ENCODE data around the gene GMDS.

GMDS gene

GRCh38 chr6:1594445-1595200 is 650.8 kb downstream of the GMDS start:
- no peak for DNase-seq

DNA sequence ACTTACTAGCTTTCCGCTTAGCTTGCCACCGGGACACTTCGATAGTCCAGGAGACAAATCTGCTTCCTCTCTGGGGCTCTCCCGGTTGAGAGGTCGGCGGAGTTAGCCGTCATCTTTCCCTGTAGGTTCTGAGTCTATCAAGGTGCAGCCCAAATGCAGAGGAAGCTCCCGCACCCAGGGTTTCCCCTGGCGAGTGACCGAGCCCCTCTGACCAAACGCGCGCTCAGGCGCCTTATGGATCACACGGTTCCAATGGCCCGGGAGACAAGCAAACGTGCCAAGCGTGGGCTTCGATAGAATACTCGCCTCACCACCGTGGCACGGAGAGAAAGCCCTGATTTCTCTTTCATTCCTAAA is 651.5 kb downstream of the GMDS start:
- DNase-seq = no peak

GRCh38 chr6:1593286-1593957 is 652.0 kb downstream of the GMDS start:
- DNase-seq = no peak

DNA sequence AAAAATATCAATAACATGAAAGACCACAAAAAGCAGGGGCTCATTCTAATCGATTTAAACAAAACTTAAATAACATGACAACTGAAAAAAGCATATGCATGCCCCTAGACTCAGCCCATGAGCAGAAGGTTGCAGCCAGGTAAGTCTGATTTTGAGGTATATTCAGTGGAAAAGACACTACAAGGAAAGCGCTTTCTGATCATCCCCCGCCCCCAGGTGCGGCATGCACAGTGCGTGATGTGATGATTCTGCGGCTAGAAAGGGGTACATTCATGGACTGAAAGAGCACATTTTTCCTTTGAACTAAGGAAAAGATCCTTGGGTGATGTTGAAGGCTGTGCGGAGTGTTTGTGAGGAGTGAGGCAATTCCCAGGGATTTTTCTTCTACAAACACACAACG is 652.6 kb downstream of the GMDS start:
- no peak for DNase-seq

GRCh38 chr6:1591926-1592325 is 653.5 kb downstream of the GMDS start:
- no peak for DNase-seq

DNA sequence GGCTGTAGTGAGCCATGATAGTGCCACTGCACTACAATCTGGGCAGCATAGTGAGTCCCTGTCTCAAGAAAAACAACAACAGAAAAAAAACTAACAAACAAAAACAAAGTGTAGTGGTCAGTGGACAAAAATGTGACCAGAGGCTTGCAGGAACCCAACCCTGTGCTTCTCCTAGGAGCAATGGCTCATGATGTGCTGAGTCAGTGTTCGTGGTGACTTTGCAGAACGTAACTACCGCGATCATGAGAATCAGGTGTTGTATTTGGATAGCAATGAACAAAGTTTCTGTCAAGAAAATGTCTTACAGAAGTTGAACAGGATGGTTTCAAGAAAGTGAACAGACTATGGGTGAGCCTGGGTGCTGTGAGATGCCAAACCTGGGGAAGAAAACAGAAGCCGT is 654.2 kb downstream of the GMDS start:
- no peak for DNase-seq

- DNase-seq = no peak
Observed at GRCh38 chr6:1590580-1590979, 654.8 kb downstream of the GMDS start.

DNA sequence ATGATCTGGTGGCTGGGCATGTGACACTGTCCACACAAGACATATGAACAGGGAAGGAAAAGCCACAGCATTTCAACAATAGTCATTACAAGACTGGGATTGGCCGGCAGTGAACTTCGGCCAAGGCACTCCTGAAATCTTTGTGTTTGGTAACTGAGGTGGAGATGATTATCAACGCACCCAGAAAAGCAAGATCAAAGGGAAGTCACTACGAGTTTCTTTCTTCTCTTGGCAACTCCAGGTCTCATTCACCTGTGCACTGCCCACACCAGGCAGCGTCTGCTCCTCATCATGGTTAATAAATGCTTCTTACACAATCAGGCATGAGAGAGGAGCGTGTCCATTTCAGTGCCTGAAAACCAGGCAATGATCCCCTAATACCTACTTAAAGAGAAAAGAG is 656.2 kb downstream of the GMDS start:
- no peak for DNase-seq

GRCh38 chr6:1587977-1588376 is 657.4 kb downstream of the GMDS start:
- DNase-seq = no peak

DNA sequence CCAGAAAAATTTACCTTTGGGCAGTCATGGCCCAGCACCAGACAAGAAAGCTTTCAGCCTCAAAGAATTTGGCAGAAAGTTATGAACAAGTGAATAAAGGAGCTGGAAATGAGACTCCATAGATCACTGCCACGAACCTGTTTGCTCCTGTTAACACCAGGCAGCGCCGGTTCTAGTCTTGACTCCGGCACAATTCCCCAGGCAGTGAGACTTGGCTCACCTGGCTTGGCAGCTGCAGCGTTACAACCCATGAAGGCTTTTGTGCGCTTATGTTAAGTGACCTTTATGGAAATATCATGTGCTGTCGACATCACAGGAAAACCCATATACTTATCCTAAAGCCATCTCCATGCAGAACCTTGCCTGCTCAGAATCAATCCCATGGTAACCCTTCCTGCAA is 657.9 kb downstream of the GMDS start:
- DNase-seq = no peak

DNA sequence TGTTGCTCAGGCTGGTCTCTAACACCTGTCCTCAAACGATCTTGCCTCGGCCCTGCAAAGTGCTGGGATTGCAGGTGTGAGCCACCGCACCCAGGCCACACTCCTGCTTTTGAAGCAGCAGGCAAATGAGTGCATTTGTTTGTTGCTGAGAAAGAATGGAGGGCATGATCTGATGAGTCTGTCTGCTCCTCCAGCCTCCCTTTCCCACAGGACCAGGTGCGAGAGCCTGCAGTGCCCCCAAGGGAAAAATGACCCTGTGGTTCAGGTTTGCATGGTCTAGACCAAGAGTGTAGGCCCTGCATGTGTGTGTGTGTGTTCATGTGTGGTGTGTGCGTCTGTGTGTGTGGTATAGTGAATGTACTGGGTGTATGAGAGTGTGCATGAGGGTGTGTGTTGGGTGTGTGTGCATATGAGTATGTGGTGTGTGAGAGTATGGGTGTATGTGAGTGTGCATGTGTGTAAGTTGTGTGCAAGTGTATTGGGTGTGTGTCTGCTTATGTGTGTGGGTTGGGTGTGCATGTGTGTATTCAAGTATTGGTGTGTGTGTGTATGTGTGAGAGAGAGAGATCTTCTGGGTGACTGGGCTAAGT is 658.4 kb downstream of the GMDS start:
- DNase-seq = no peak

- DNase-seq = no peak
Observed at GRCh38 chr6:1586256-1586655, 659.1 kb downstream of the GMDS start.

DNA sequence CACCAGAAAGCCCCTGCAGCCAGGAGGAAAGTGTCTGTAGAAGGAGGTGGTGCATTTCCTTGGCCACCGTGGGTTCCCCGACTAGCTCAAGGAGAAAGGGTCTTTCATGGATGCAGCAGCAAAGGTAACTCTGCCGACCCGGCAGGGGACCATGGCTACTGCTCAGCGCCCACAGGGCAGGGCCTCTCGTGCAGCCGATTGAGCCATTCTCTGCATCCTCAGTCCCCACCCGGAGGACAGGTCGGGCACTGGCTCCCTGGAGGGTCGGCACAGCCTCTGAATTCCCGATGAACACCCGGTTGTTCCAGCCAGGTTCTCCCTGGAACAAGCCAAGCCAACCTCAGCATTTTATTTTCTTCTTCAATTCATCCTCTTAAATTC is 659.7 kb downstream of the GMDS start:
- DNase-seq = no peak

- DNase-seq = no peak
Observed at GRCh38 chr6:1584996-1585668, 660.3 kb downstream of the GMDS start.

- no peak for DNase-seq
Observed at GRCh38 chr6:1584146-1584545, 661.3 kb downstream of the GMDS start.

GRCh38 chr6:1581120-1581991 is 664.0 kb downstream of the GMDS start:
- no peak for DNase-seq

DNA sequence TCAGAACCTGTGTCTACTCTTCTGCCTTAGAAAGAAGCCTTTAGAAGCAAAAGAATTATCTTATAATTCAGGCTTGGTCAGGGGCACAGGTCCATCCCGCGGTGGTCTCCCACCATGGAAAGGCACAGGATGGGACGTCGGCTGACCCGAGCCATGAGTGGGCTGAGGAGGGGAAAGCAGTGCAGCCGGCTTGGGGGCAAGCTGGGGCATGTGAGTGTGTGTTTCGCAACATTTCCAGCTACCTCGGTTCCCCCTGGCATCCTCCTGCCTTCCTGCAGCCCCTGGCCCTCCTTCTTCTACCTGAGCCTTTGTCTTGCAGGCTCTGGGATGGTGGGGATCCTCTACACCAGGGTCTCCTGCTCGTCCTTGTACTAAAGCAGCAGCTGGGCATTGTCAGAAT is 664.8 kb downstream of the GMDS start:
- no peak for DNase-seq

DNA sequence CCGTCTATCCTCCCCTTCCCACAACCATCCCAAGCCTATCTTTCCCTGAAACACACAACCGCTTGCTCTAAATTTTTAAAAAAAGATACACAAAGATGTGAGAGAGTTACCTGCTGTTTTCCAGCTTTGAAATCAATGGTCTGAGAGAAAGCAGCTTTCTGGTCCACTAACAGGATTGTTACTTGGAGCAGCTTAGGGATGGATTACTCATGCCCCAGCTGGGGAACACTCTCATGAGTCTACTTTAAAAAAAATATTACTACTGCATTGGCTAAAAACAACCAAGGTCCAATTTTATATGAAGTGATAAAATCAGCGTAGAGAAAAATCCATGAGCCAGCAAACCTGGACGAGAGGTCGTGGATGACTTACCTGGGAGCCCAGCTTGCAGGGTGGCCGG is 665.3 kb downstream of the GMDS start:
- no peak for DNase-seq

- DNase-seq = no peak
Observed at GRCh38 chr6:1579096-1579495, 666.3 kb downstream of the GMDS start.

DNA sequence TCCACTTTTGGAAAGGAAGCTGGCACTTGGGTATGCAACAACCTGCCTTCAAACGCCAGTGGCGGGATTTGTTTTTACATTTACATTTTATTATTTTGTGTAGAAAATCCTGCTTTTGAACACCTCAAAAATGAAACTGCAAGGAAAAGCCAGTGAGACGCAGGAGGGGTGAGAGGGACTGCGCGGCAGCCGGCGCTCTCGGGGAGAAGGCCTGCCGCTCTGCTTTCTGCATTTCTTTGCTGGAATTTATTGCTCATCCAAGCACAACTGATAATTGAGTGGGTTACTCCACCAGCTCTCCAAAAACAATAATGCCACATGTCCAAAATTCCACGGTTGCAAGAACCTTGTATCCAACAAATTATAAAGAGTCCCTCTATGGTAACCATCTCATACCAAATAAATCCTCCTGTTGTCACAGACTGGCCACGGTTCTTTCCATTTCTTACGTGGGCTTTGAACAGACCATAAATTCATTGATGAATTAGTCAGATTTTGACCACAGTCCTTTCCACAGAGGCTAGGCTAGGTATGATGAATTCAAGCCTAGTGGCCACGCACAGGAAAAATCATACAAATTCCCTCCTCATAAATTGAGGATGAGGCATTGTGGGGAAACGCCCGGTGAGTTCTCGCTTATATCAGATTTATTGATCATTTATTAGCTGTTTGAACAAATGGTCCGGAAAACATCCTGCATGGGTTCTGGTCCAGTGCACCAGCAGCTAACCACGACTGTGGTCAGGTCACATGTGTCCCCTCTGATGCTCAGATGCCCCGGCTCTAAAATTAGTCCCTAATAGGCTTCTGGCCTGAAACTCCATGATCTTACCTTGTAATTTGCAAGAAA is 667.3 kb downstream of the GMDS start:
- DNase-seq = no peak

DNA sequence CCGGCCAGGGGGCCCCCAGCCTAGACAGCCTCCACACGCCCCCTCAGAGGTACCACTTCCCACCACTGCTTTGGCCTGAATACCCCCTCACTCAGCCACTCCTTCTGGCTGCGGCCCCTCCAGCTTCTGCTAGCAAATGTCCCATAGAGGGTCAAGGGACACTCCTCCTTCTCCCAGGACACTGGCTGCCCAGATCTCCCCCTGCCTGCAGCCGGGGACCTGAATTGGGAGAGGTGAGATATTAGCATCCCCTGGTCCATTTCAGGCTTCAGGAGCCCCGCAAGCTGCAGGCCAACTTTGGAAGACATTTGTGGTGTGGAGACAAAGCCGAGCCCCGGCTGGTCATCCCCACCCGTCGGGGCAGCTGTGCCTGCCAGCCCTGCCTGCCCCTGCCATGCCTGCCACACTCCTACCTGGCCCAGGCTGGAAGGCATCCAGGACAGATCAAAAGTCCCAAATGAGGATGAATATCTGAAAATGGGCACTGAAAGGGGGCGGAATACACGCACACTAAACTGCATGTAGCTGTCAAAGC is 668.2 kb downstream of the GMDS start:
- DNase-seq = no peak

GRCh38 chr6:1576711-1577110 is 668.7 kb downstream of the GMDS start:
- no peak for DNase-seq

Measured in eye (tissue), 1 donor.